Measurements from ENCODE around the gene PCID2.
A peak's percentile ranks its signal among the peaks of the same experiment; 100 is the strongest.

Gene PCID2

DNA sequence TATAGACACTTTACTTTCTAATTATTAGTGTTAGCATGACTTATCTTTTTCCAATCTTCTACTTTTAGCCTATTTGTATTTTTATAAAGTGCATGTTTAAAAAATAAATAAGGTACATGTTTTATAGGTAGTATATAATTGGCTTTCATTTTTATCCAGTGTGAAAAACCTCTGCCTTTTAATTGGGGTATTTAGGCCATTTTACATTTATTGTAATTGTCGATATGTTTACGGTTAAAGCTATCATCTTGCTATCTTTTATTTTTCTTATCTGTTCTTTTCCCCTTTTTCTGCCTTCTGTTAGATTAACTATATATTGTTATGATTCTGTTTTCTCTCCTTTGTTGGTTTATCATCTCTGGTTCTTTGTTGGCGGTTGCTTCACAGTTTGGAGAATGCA, 40.9 kb downstream of the PCID2 start:
- no peak overlapping the region for H3K4me3 ChIP-seq (ENCODE audit: low read depth, low read length)
- DNase-seq (ENCODE audit: low read depth), result no peak
- no peak for TF ChIP-seq POLR2A (IDR thresholded peaks at IDR 0.05; ENCODE audit: extremely low read depth, insufficient read length)
- TF ChIP-seq, protein P1, sequence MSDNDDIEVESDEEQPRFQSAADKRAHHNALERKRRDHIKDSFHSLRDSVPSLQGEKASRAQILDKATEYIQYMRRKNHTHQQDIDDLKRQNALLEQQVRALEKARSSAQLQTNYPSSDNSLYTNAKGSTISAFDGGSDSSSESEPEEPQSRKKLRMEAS (IDR thresholded peaks at IDR 0.05; ENCODE audit: low read depth, low read length), result no peak
- TF ChIP-seq, protein P2, sequence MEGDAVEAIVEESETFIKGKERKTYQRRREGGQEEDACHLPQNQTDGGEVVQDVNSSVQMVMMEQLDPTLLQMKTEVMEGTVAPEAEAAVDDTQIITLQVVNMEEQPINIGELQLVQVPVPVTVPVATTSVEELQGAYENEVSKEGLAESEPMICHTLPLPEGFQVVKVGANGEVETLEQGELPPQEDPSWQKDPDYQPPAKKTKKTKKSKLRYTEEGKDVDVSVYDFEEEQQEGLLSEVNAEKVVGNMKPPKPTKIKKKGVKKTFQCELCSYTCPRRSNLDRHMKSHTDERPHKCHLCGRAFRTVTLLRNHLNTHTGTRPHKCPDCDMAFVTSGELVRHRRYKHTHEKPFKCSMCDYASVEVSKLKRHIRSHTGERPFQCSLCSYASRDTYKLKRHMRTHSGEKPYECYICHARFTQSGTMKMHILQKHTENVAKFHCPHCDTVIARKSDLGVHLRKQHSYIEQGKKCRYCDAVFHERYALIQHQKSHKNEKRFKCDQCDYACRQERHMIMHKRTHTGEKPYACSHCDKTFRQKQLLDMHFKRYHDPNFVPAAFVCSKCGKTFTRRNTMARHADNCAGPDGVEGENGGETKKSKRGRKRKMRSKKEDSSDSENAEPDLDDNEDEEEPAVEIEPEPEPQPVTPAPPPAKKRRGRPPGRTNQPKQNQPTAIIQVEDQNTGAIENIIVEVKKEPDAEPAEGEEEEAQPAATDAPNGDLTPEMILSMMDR (IDR thresholded peaks at IDR 0.05; ENCODE audit: low read depth, low read length), result no peak

DNA sequence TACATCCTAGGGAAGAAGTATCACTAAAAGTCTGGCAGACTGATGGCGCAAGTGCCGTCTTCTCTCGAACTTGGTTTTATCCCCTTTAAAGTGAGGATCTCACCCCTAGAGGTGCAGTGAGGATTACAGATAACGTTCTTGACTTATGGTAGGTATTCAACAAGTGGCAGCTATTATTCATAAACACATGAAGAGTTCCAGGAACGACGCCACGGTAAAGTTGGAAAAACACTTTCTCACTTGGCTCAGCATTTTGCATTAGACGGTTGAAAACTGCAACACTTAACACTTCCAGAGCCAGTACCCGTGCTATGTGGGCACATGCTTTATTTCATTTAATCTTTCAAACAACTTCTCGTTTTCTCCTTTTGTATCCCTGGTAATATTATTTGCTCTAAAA, 41.3 kb downstream of the PCID2 start:
- DNase-seq (ENCODE audit: low read depth), result no peak
- no peak overlapping the region for H3K4me3 ChIP-seq (ENCODE audit: low read depth, low read length)

DNA sequence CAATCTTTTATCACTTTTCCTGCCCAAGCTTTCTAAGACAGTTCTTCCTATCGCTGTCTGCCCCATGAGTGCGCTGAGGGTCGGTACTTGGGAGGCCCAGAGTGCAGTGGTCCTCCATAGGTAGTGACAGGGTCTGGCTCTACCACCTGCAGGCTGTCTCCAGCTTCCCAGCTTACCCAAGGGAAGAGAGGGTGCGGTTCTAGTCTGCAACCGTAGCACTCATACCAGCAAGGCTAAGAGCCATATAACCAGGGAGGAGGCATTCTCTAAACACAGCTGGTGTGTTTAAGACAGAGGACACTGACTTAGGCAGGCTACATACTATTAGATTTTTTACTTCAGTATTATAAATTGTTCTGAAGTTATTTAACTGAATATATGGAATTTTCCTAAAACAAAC, 41.8 kb downstream of the PCID2 start:
- no peak overlapping the region for H3K4me3 ChIP-seq (ENCODE audit: low read depth, low read length)
- TF ChIP-seq, protein P1 (IDR thresholded peaks at IDR 0.05; ENCODE audit: low read depth, low read length), result no peak
- TF ChIP-seq, protein P2 (IDR thresholded peaks at IDR 0.05; ENCODE audit: low read depth, low read length), result no peak
- TF ChIP-seq POLR2A (IDR thresholded peaks at IDR 0.05; ENCODE audit: extremely low read depth, insufficient read length) (no peak), MYC (IDR thresholded peaks at IDR 0.05; ENCODE audit: low read depth, low read length) (no peak)
- no peak for DNase-seq (ENCODE audit: low read depth)

More for the DNA sequence above, 41.3 kb downstream of the PCID2 start:
- TF ChIP-seq, protein P1 (IDR thresholded peaks at IDR 0.05; ENCODE audit: low read depth, low read length), result no peak
- TF ChIP-seq POLR2A (IDR thresholded peaks at IDR 0.05; ENCODE audit: extremely low read depth, insufficient read length) (no peak), MYC (IDR thresholded peaks at IDR 0.05; ENCODE audit: low read depth, low read length) (no peak)
- TF ChIP-seq, protein P2 (IDR thresholded peaks at IDR 0.05; ENCODE audit: low read depth, low read length), result no peak

DNA sequence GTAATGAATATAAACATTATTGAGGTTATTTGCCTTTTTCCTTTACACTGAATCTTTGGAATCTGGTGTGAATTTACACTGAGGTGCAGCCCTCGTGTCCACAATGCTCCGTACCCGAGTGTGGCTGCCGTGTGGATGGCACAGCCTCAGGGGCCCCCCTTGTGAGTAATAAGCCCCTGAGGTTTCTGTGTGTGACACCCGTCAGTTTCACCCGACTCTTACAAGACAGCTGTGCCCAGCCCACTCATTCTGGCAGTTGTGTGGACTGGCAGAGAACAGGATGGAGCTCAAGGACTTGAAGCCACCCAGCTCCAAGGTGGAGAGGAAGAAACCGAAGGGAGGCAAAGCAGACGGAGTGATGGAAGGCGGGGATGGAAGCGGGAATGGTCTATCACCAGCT, 42.2 kb downstream of the PCID2 start:
- no peak for TF ChIP-seq POLR2A (IDR thresholded peaks at IDR 0.05; ENCODE audit: extremely low read depth, insufficient read length)
- TF ChIP-seq MYC (IDR thresholded peaks at IDR 0.05; ENCODE audit: low read depth, low read length), result no peak
- TF ChIP-seq, protein P1 (IDR thresholded peaks at IDR 0.05; ENCODE audit: low read depth, low read length), result no peak
- TF ChIP-seq, protein P2 (IDR thresholded peaks at IDR 0.05; ENCODE audit: low read depth, low read length), result no peak
- no peak overlapping the region for H3K4me3 ChIP-seq (ENCODE audit: low read depth, low read length)
- no peak for DNase-seq (ENCODE audit: low read depth)

DNA sequence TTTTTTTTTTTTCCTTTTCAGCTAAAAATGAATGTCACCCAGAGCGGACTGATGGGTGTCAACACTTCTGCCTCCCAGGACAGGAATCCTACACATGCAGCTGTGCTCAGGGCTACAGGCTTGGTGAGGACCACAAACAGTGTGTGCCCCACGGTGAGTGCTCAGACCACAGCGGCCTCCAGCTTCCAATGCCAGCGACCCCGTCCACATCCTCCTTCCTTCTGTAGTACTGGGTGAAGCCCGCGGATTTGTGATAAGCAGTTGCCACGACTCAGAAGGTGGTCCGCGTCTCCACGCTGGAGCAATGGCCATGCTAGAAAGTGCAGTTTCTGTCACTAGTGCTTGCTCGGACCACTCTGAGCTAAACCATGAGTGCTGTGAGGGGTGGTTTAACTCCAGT, 44.0 kb downstream of the PCID2 start:
- no peak for TF ChIP-seq MYC (IDR thresholded peaks at IDR 0.05; ENCODE audit: low read depth, low read length)
- TF ChIP-seq, protein P1 (IDR thresholded peaks at IDR 0.05; ENCODE audit: low read depth, low read length), result 0 out of 2 replicates have a peak, but pooled peaks have one; percentile 2
- TF ChIP-seq, protein P2 (IDR thresholded peaks at IDR 0.05; ENCODE audit: low read depth, low read length), result no peak
- no peak for TF ChIP-seq POLR2A (IDR thresholded peaks at IDR 0.05; ENCODE audit: extremely low read depth, insufficient read length)
- no peak overlapping the region for H3K4me3 ChIP-seq (ENCODE audit: low read depth, low read length)
- DNase-seq (ENCODE audit: low read depth), result peak; percentile 38
